HCT116 (cell line): ENCODE measurements around the gene CNKSR3. TPM values are rescaled to one million over a fixed set of nuclear protein-coding genes. Genes with fewer than 3 reads are reported as not detected.
"Not testable (repeated sequence)": the region's sequence is repeated elsewhere in the genome, so short reads cannot be mapped to it uniquely, and the experiment has no call there.

ENCODE experiments used
- ATAC-seq: fragments of 200-7000 bp; cut with Tn5 transposase; 2 replicates; pipeline ENCODE4 v1.9.1; 2020; ENCODE audit warnings: mild to moderate bottlenecking, moderate library complexity
- BruUV-seq: library from RNA; stranded (reverse); fragments of 400-500 nt; replicated peaks from 2 replicates; lab custom pipeline; 2021; lab: Mats Ljungman, UMichigan
- CTCF ChIA-PET: fragments of 300-600 bp; sonication (Branson Sonifier 250); formaldehyde crosslinking; loops from one replicate; lab custom pipeline; 2021; ENCODE audit warnings: antibody characterized with exemption; lab: Charles Lee
- POLR2A ChIA-PET: fragments of 300-600, 350-600 bp; sonication (Branson Sonifier 250); formaldehyde crosslinking; loops from one replicate; lab custom pipeline; 2021; ENCODE audit warnings: antibody characterized with exemption; lab: Charles Lee
- RAD21 ChIA-PET, 2 experiments: fragments of 300-600 bp; sonication (Branson Sonifier 250); formaldehyde crosslinking; loops; one replicate each; lab custom pipeline; 2023; ENCODE audit warnings: low total read pairs in 2 of 2; ENCODE audit not compliant: uncharacterized antibody in 2 of 2, unreplicated experiment in 2 of 2, low non-redundant PET in 1 of 2; lab: Charles Lee
- DNase-seq: peaks from one replicate; pipeline ENCODE4 v3.0.0-alpha.2; 2010; ENCODE audit warnings: low read depth, low spot score
- H2AFZ ChIP-seq: fragments of 200-600 bp; shearing (Covaris generic), sonication (generic); 2 replicates; pipeline ENCODE4 v1.6.1; 2017; ENCODE audit warnings: low read depth, mixed run types, mixed read lengths, antibody characterized with exemption, low read length; ENCODE audit not compliant: poor library complexity, severe bottlenecking
- H3K27ac ChIP-seq: 2 replicates; pipeline ENCODE4 v1.5.1; 2012; ENCODE audit warnings: low read depth, low read length
- H3K27me3 ChIP-seq: fragments of 200-600 bp; sonication (generic); 2 replicates; pipeline ENCODE4 v1.6.1; 2016; ENCODE audit warnings: mixed run types, low read length, mixed read lengths; ENCODE audit not compliant: insufficient read depth
- H3K36me3 ChIP-seq, 2 experiments: fragments of 200-500 bp in 1 of 2; fragments of 200-600 bp in 1 of 2; sonication (Bioruptor generic) in 1 of 2; sonication (generic) in 1 of 2; 2 replicates each; pipeline versions ENCODE4 v1.5.1 to v1.6.1; 2014 to 2016; ENCODE audit warnings: low read length in 2 of 2, inconsistent platforms in 1 of 2, mixed read lengths in 1 of 2, mixed run types in 1 of 2; ENCODE audit not compliant: insufficient read depth in 2 of 2, control insufficient read depth in 1 of 2
- H3K4me1 ChIP-seq, 2 experiments: fragments of 200-600 bp in 1 of 2; sonication (generic) in 1 of 2; 2 replicates each; pipeline versions ENCODE4 v1.5.1 to v1.6.1; 2012 to 2017; ENCODE audit warnings: low read length in 2 of 2, inconsistent platforms in 1 of 2, mild to moderate bottlenecking in 1 of 2, mixed read lengths in 1 of 2, mixed run types in 1 of 2, moderate library complexity in 1 of 2; ENCODE audit not compliant: insufficient read depth in 2 of 2, control insufficient read depth in 1 of 2
- H3K4me2 ChIP-seq: fragments of 200-600 bp; sonication (generic); 2 replicates; pipeline ENCODE4 v1.6.1; 2017; ENCODE audit warnings: mixed run types, low read length, mixed read lengths
- H3K4me3 ChIP-seq, 2 experiments: fragments of 200-600 bp in 1 of 2; sonication (generic) in 1 of 2; replicated peaks in 1 of 2; 2 replicates each; pipeline ENCODE4 v1.5.1; 2011 to 2016; ENCODE audit warnings: low read length in 2 of 2, control low read depth in 1 of 2, low read depth in 1 of 2, mild to moderate bottlenecking in 1 of 2, mixed read lengths in 1 of 2, mixed run types in 1 of 2
- H3K79me2 ChIP-seq: fragments of 200-600 bp; sonication (generic); 2 replicates; pipeline ENCODE4 v1.6.1; 2017; ENCODE audit warnings: mild to moderate bottlenecking, mixed run types, low read length, moderate library complexity, mixed read lengths; ENCODE audit not compliant: insufficient read depth
- H3K9ac ChIP-seq: fragments of 200-600 bp; sonication (generic); 2 replicates; pipeline ENCODE4 v1.6.1; 2016; ENCODE audit warnings: low read length, mixed read lengths
- H3K9me2 ChIP-seq: fragments of 200-600 bp; sonication (generic), shearing (Covaris generic); 2 replicates; pipeline ENCODE4 v1.6.1; 2017; ENCODE audit warnings: mixed run types, mild to moderate bottlenecking, moderate library complexity; ENCODE audit not compliant: insufficient read depth
- H3K9me3 ChIP-seq, 2 experiments: fragments of 200-500 bp in 1 of 2; fragments of 200-600 bp in 1 of 2; sonication (Bioruptor generic) in 1 of 2; sonication (generic) in 1 of 2; 2 replicates each; pipeline ENCODE4 v1.6.1; 2014 to 2017; ENCODE audit warnings: low read length in 2 of 2, mixed read lengths in 2 of 2, inconsistent platforms in 1 of 2, low read depth in 1 of 2, mild to moderate bottlenecking in 1 of 2, mixed run types in 1 of 2, moderate library complexity in 1 of 2; ENCODE audit not compliant: control insufficient read depth in 1 of 2, insufficient read depth in 1 of 2
- H4K20me1 ChIP-seq: fragments of 200-600 bp; sonication (generic), shearing (Covaris generic); 2 replicates; pipeline ENCODE4 v1.6.1; 2017; ENCODE audit warnings: mixed run types, mild to moderate bottlenecking, moderate library complexity; ENCODE audit not compliant: insufficient read depth
- CEBPB ChIP-seq: IDR thresholded peaks from 2 replicates; pipeline ENCODE4 v1.6.1; 2012; ENCODE audit warnings: low read depth
- EGR1 ChIP-seq: IDR thresholded peaks from 2 replicates; pipeline ENCODE4 v1.6.1; 2012; ENCODE audit warnings: low read depth
- EZH2phosphoT487 ChIP-seq: fragments of 200-600 bp; IDR thresholded peaks from 2 replicates; pipeline ENCODE4 v1.6.1; 2018; ENCODE audit warnings: antibody characterized with exemption, borderline replicate concordance
- JUND ChIP-seq: IDR thresholded peaks from 2 replicates; pipeline ENCODE4 v1.6.1; 2012
- POLR2A ChIP-seq: IDR thresholded peaks from 2 replicates; pipeline ENCODE4 v1.7.0; 2011; ENCODE audit warnings: borderline replicate concordance; ENCODE audit not compliant: insufficient read depth, insufficient read length; ENCODE audit errors: extremely low read depth
- POLR2AphosphoS5 ChIP-seq: IDR thresholded peaks from 2 replicates; pipeline ENCODE4 v1.6.1; 2011; ENCODE audit warnings: mild to moderate bottlenecking, low read depth, low read length, moderate library complexity
- RAD21 ChIP-seq: IDR thresholded peaks from 2 replicates; pipeline ENCODE4 v1.6.1; 2012; ENCODE audit warnings: low read depth, mild to moderate bottlenecking
- SIN3A ChIP-seq: IDR thresholded peaks from 2 replicates; pipeline ENCODE4 v1.6.1; 2012; ENCODE audit warnings: low read depth
- SP1 ChIP-seq: IDR thresholded peaks from 2 replicates; pipeline ENCODE4 v1.6.1; 2012; ENCODE audit warnings: low read depth
- SRF ChIP-seq: IDR thresholded peaks from 2 replicates; pipeline ENCODE4 v1.6.1; 2012; ENCODE audit warnings: low read depth
- TCF7L2 ChIP-seq: IDR thresholded peaks from 2 replicates; pipeline ENCODE4 v1.7.0; 2011; ENCODE audit warnings: borderline replicate concordance, inconsistent platforms; ENCODE audit not compliant: insufficient read depth, insufficient read length; ENCODE audit errors: extremely low read depth
- intact Hi-C: fragments of 100-400 bp; cut with micrococcal nuclease; formaldehyde crosslinking; loops from 2 replicates; pipeline ENCODE4 v1.10.0; 2022
- total RNA-seq: library from RNA; stranded (reverse); gene quantifications from one replicate; pipeline ENCODE4 v1.2.1, GENCODE V29; 2021; ENCODE audit not compliant: unreplicated experiment
- TF ChIP-seq, protein P1 (sequence below): IDR thresholded peaks from 2 replicates; pipeline ENCODE4 v1.6.1; 2012
- TF ChIP-seq, protein P2 (sequence below): IDR thresholded peaks from 2 replicates; pipeline ENCODE4 v1.6.1; 2011; ENCODE audit warnings: mild to moderate bottlenecking, low read length, moderate library complexity; ENCODE audit not compliant: insufficient replicate concordance; ENCODE audit errors: extremely low read depth
- TF ChIP-seq, protein P3 (sequence below), 3 experiments: fragments of 200-600 bp in 1 of 3; sonication (generic) in 1 of 3; IDR thresholded peaks in 2 of 3; conservative IDR thresholded peaks in 1 of 3; 2 replicates each; pipeline ENCODE4 v1.5.1; 2012 to 2017; ENCODE audit warnings: low read depth in 2 of 3, low read length in 2 of 3, antibody characterized with exemption in 1 of 3, borderline replicate concordance in 1 of 3, control low read depth in 1 of 3, mild to moderate bottlenecking in 1 of 3, mixed read lengths in 1 of 3, mixed run types in 1 of 3, moderate library complexity in 1 of 3; ENCODE audit not compliant: insufficient read depth in 1 of 3

CNKSR3 gene
- total RNA-seq, 1 experiment from 2014 or later, result 15.4 TPM

DNA sequence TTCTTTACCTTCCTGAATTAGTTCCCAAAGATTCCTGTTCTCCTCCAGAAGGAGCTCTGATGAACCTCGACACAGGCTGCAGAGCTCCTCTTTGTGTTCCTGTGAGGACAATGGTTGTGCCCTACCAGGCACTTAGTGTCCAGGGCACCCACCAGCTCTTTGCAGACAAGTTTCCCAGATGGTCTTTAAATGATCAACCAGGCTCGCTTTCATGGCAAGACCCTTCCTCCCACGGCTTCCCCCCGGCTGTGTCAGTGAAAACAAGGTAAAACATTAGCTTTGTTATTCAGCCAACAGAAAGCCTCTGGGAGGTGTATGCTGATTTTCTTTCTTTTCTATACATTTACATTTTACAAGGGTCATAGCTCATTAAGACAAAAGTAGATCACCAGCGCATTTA lies 32.3 kb upstream of the CNKSR3 start:
- BruUV-seq, result no TSS peak
- ATAC-seq, result no peak
- CTCF ChIA-PET, result interaction anchor here (0.8 kb wide), 1 partner anchor 42 kb away, joined by 3 read pairs; no protein-coding TSS in a partner anchor

DNA sequence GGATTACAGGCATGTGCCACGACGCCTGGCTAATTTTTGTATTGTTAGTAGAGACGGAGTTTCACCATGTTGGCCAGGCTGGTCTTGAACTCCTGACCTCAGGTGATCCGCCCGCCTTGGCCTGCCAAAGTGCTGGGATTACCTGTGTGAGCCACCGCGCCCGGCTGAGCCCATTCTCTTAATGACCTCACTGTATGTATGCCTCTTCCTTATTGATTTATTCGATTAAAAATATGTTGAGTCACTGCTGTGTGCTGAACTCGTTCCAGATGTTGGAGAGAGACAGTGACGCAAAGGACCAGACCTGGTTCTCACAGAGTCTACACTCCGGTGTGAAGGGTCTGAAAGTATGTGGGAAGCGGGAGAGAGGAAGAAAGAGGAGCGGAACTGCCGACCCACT lies 31.4 kb upstream of the CNKSR3 start:
- H3K9me2 ChIP-seq, H3K36me3 ChIP-seq, H3K27me3 ChIP-seq, H3K27ac ChIP-seq, H3K9me3 ChIP-seq, CTCF ChIA-PET, H4K20me1 ChIP-seq, H3K4me2 ChIP-seq, H3K79me2 ChIP-seq, RAD21 ChIA-PET, H2AFZ ChIP-seq, H3K4me1 ChIP-seq, ATAC-seq, DNase-seq, POLR2A ChIA-PET, BruUV-seq, intact Hi-C loops, H3K9ac ChIP-seq, H3K4me3 ChIP-seq: not testable (repeated sequence)

More for the DNA sequence above, 32.3 kb upstream of the CNKSR3 start:
- DNase-seq, result no peak
- H3K9ac ChIP-seq, result no peak overlapping the region
- POLR2A ChIA-PET, result no interaction called here
- no peaks in the 10 kb centered on the region for H3K27me3 ChIP-seq
- no peak overlapping the region for H2AFZ ChIP-seq
- H3K9me2 ChIP-seq, result no peaks in the 10 kb centered on the region
- no peaks in the 10 kb centered on the region for H4K20me1 ChIP-seq
- no peak overlapping the region for H3K4me3 ChIP-seq
- H3K27ac ChIP-seq, result no peak overlapping the region
- H3K4me1 ChIP-seq, result peaks cover 4 to 9% of the 10 kb centered on the region in 2 experiments
- H3K9me3 ChIP-seq, result no peaks in the 10 kb centered on the region
- H3K79me2 ChIP-seq, result no peaks in the 10 kb centered on the region
- RAD21 ChIA-PET, result no interaction called here
- intact Hi-C loops, result no loop called here
- no peak for TF ChIP-seq SP1
- TF ChIP-seq TCF7L2, result no peak
- no peak for TF ChIP-seq EGR1
- TF ChIP-seq, protein P1, sequence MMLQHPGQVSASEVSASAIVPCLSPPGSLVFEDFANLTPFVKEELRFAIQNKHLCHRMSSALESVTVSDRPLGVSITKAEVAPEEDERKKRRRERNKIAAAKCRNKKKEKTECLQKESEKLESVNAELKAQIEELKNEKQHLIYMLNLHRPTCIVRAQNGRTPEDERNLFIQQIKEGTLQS, result no peak
- TF ChIP-seq, protein P2, sequence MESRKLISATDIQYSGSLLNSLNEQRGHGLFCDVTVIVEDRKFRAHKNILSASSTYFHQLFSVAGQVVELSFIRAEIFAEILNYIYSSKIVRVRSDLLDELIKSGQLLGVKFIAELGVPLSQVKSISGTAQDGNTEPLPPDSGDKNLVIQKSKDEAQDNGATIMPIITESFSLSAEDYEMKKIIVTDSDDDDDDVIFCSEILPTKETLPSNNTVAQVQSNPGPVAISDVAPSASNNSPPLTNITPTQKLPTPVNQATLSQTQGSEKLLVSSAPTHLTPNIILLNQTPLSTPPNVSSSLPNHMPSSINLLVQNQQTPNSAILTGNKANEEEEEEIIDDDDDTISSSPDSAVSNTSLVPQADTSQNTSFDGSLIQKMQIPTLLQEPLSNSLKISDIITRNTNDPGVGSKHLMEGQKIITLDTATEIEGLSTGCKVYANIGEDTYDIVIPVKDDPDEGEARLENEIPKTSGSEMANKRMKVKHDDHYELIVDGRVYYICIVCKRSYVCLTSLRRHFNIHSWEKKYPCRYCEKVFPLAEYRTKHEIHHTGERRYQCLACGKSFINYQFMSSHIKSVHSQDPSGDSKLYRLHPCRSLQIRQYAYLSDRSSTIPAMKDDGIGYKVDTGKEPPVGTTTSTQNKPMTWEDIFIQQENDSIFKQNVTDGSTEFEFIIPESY, result no peak
- TF ChIP-seq JUND, result no peak
- no peak for TF ChIP-seq POLR2A
- no peak for TF ChIP-seq POLR2AphosphoS5
- TF ChIP-seq CEBPB, result no peak
- TF ChIP-seq SIN3A, result no peak
- TF ChIP-seq, protein P3, sequence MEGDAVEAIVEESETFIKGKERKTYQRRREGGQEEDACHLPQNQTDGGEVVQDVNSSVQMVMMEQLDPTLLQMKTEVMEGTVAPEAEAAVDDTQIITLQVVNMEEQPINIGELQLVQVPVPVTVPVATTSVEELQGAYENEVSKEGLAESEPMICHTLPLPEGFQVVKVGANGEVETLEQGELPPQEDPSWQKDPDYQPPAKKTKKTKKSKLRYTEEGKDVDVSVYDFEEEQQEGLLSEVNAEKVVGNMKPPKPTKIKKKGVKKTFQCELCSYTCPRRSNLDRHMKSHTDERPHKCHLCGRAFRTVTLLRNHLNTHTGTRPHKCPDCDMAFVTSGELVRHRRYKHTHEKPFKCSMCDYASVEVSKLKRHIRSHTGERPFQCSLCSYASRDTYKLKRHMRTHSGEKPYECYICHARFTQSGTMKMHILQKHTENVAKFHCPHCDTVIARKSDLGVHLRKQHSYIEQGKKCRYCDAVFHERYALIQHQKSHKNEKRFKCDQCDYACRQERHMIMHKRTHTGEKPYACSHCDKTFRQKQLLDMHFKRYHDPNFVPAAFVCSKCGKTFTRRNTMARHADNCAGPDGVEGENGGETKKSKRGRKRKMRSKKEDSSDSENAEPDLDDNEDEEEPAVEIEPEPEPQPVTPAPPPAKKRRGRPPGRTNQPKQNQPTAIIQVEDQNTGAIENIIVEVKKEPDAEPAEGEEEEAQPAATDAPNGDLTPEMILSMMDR (IDR thresholded peaks at IDR 0.05 in 2 of 3, conservative IDR thresholded peaks at IDR 0.05 in 1 of 3; ENCODE audit: borderline replicate concordance in 1 of 3, insufficient read depth in 1 of 3, low read depth in 2 of 3, low read length in 2 of 3), result no peak
- no peak for TF ChIP-seq SRF
- no peak for TF ChIP-seq EZH2phosphoT487
- no peak for TF ChIP-seq RAD21
- no peaks in the 10 kb centered on the region for H3K36me3 ChIP-seq
- H3K4me2 ChIP-seq, result no peak overlapping the region
